ENCODE results near the gene C2CD2.

C2CD2 gene

GRCh38 chr21:41903559-41904351 is 50.1 kb downstream of the C2CD2 start:
- no peak for DNase-seq

- DNase-seq, result no peak
Observed at GRCh38 chr21:41902946-41903345, 50.9 kb downstream of the C2CD2 start.

- no peak for DNase-seq
Observed at GRCh38 chr21:41901782-41902181, 52.0 kb downstream of the C2CD2 start.

- no peak for DNase-seq
Observed at GRCh38 chr21:41901099-41901498, 52.7 kb downstream of the C2CD2 start.

GRCh38 chr21:41900401-41900800 is 53.4 kb downstream of the C2CD2 start:
- DNase-seq, result no peak

- peak; percentile 57 for DNase-seq
Observed at GRCh38 chr21:41899426-41900202, 54.2 kb downstream of the C2CD2 start.

GRCh38 chr21:41898998-41899397 is 54.8 kb downstream of the C2CD2 start:
- no peak for DNase-seq

GRCh38 chr21:41897700-41898099 is 56.1 kb downstream of the C2CD2 start:
- no peak for DNase-seq

- no peak for DNase-seq
Observed at GRCh38 chr21:41897047-41897669, 56.7 kb downstream of the C2CD2 start.

- no peak for DNase-seq
Observed at GRCh38 chr21:41895643-41896493, 58.0 kb downstream of the C2CD2 start.

- DNase-seq, result no peak
Observed at GRCh38 chr21:41894922-41895557, 58.8 kb downstream of the C2CD2 start.

GRCh38 chr21:41894511-41894910 is 59.3 kb downstream of the C2CD2 start:
- DNase-seq, result no peak

GRCh38 chr21:41892726-41893125 is 61.1 kb downstream of the C2CD2 start:
- no peak for DNase-seq

GRCh38 chr21:41891132-41891531 is 62.7 kb downstream of the C2CD2 start:
- no peak for DNase-seq

- DNase-seq, result no peak
Observed at GRCh38 chr21:41890355-41890754, 63.5 kb downstream of the C2CD2 start.

GRCh38 chr21:41888749-41889376 is 65.0 kb downstream of the C2CD2 start:
- no peak for DNase-seq

GRCh38 chr21:41887667-41888066 is 66.2 kb downstream of the C2CD2 start:
- no peak for DNase-seq

GRCh38 chr21:41886328-41886727 is 67.5 kb downstream of the C2CD2 start:
- no peak for DNase-seq

GRCh38 chr21:41885341-41886024 is 68.3 kb downstream of the C2CD2 start:
- DNase-seq, result no peak

- DNase-seq, result no peak
Observed at GRCh38 chr21:41884501-41885030, 69.3 kb downstream of the C2CD2 start.

- DNase-seq, result no peak
Observed at GRCh38 chr21:41883582-41883981, 70.2 kb downstream of the C2CD2 start.

Data from activated CD4-positive, CD25-positive, alpha-beta regulatory T cell treated with anti-CD3 and anti-CD28 coated beads, Interleukin-2, amount 50 U/mL, for 72 hours (primary cell).